ENCODE data around the gene GTF3C1. TPM values are rescaled to one million over a fixed set of nuclear protein-coding genes. Genes with fewer than 3 reads are reported as not detected.

The GTF3C1 gene
- total RNA-seq, 2 experiments from 2014 or later = 43.6 to 44.5 TPM

- DNase-seq (no peak), ATAC-seq (ENCODE audit: poor library complexity) (no peak)
- Mint-ChIP-seq H3K4me3 (no peak overlapping the region), H3K27me3 (no peaks in the 10 kb centered on the region), H3K9me3 (no peaks in the 10 kb centered on the region), H3K36me3 (ENCODE audit: low read depth) (peaks cover 78% of the 10 kb centered on the region), H3K4me1 (ENCODE audit: low read depth) (peaks cover 48% of the 10 kb centered on the region), H3K27ac (peak overlapping the region; percentile 79)
- Histone ChIP-seq H3K4me1 (ENCODE audit: insufficient read depth, low read length) (peaks cover 17% of the 10 kb centered on the region), H3K27ac (ENCODE audit: low read depth in 1 of 2, low read length in 2 of 2) (no peak overlapping the region), H3K27me3 (ENCODE audit: control insufficient read depth in 1 of 2, insufficient read depth in 2 of 2, low read length in 2 of 2) (no peaks in the 10 kb centered on the region), H3K4me3 (ENCODE audit: low read length) (no peak overlapping the region), H3K36me3 (ENCODE audit: insufficient read depth, low read length) (peaks cover 75% of the 10 kb centered on the region), H3K9me3 (ENCODE audit: control insufficient read depth in 1 of 2, insufficient read depth in 1 of 2, low read length in 2 of 2) (no peaks in the 10 kb centered on the region)
- no peak for TF ChIP-seq CTCF (IDR thresholded peaks at IDR 0.05)
- POLR2A ChIA-PET = interaction anchor here (0.7 kb wide), 1 partner anchor 828 kb away, joined by 3 read pairs; no protein-coding TSS in a partner anchor
- CTCF ChIA-PET = no interaction called here
- intact Hi-C loops (cut with DNase I, micrococcal nuclease) = no loop called here
These were observed 117.2 kb downstream of the GTF3C1 start for GRCh38 chr16:27432558-27432957.

GRCh38 chr16:27431773-27432532, 117.8 kb downstream of the GTF3C1 start:
- Mint-ChIP-seq H3K27me3 (no peaks in the 10 kb centered on the region), H3K36me3 (ENCODE audit: low read depth) (peaks cover 78% of the 10 kb centered on the region), H3K4me3 (no peak overlapping the region), H3K9me3 (no peaks in the 10 kb centered on the region), H3K27ac (peak overlapping the region; percentile 79), H3K4me1 (ENCODE audit: low read depth) (peaks cover 54% of the 10 kb centered on the region)
- Histone ChIP-seq H3K27ac (ENCODE audit: low read depth in 1 of 2, low read length in 2 of 2) (no peak overlapping the region), H3K9me3 (ENCODE audit: control insufficient read depth in 1 of 2, insufficient read depth in 1 of 2, low read length in 2 of 2) (no peaks in the 10 kb centered on the region), H3K27me3 (ENCODE audit: control insufficient read depth in 1 of 2, insufficient read depth in 2 of 2, low read length in 2 of 2) (no peaks in the 10 kb centered on the region), H3K4me3 (ENCODE audit: low read length) (no peak overlapping the region), H3K4me1 (ENCODE audit: insufficient read depth, low read length) (peaks cover 23% of the 10 kb centered on the region), H3K36me3 (ENCODE audit: insufficient read depth, low read length) (peaks cover 69% of the 10 kb centered on the region)
- ChIA-PET CTCF (no interaction called here), POLR2A (interaction anchor here (1.1 to 1.4 kb wide), 2 partner anchors 20 to 30 kb away, joined by 3 to 4 read pairs; partner anchors contain the start of gene IL21R)
- ATAC-seq (ENCODE audit: poor library complexity) = no peak
- DNase-seq = peak in 1 of 14 experiments; percentile 26
- intact Hi-C loops (cut with DNase I, micrococcal nuclease) = no loop called here
- TF ChIP-seq CTCF (IDR thresholded peaks at IDR 0.05) = no peak

GRCh38 chr16:27430923-27431484, 118.7 kb downstream of the GTF3C1 start:
- H3K9me3 ChIP-seq (ENCODE audit: control insufficient read depth in 1 of 2, insufficient read depth in 1 of 2, low read length in 2 of 2) = no peaks in the 10 kb centered on the region
- Mint-ChIP-seq H3K4me3 (no peak overlapping the region), H3K27ac (peak overlapping the region; percentile 56), H3K4me1 (ENCODE audit: low read depth) (peaks cover 58% of the 10 kb centered on the region), H3K27me3 (no peaks in the 10 kb centered on the region), H3K36me3 (ENCODE audit: low read depth) (peaks cover 78% of the 10 kb centered on the region), H3K9me3 (no peaks in the 10 kb centered on the region)
- ChIA-PET CTCF (no interaction called here), POLR2A (interaction anchor here (1.1 to 1.4 kb wide), 3 partner anchors 21 to 29 kb away, joined by 3 to 4 read pairs (median 3); partner anchors contain the start of gene IL21R)
- ATAC-seq (ENCODE audit: poor library complexity) (no peak), DNase-seq (peak in 2 of 14 experiments; percentile 22 to 29)
- peaks cover 60% of the 10 kb centered on the region for H3K36me3 ChIP-seq (ENCODE audit: insufficient read depth, low read length)
- H3K4me1 ChIP-seq (ENCODE audit: insufficient read depth, low read length) = peaks cover 32% of the 10 kb centered on the region
- H3K27me3 ChIP-seq (ENCODE audit: control insufficient read depth in 1 of 2, insufficient read depth in 2 of 2, low read length in 2 of 2) = no peaks in the 10 kb centered on the region
- TF ChIP-seq CTCF (IDR thresholded peaks at IDR 0.05) = no peak
- H3K27ac ChIP-seq (ENCODE audit: low read depth in 1 of 2, low read length in 2 of 2) = no peak overlapping the region
- no peak overlapping the region for H3K4me3 ChIP-seq (ENCODE audit: low read length)
- intact Hi-C loops (cut with DNase I, micrococcal nuclease) = no loop called here
